ENCODE data around the gene CLEC1B.

DNA sequence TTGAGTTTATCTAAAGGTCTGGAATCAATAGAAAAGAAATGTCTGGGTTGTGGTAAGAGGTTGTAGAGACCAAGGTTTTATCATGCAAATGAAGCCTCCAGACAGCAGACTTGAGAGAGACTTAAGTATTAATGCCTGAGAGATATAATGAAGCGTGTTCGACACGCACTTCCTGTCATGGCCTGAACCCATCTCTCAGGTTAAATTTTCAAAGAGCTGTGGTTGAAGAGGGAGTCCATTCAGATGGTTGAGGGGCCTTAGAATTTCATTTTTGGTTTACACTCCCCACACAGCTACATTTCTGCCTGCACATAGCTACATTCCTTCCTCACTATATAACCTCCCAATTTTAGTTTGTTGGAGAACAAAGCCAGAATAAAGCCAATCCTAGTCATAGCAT lies 37.8 kb downstream of the CLEC1B start:
- TF ChIP-seq, protein P1, sequence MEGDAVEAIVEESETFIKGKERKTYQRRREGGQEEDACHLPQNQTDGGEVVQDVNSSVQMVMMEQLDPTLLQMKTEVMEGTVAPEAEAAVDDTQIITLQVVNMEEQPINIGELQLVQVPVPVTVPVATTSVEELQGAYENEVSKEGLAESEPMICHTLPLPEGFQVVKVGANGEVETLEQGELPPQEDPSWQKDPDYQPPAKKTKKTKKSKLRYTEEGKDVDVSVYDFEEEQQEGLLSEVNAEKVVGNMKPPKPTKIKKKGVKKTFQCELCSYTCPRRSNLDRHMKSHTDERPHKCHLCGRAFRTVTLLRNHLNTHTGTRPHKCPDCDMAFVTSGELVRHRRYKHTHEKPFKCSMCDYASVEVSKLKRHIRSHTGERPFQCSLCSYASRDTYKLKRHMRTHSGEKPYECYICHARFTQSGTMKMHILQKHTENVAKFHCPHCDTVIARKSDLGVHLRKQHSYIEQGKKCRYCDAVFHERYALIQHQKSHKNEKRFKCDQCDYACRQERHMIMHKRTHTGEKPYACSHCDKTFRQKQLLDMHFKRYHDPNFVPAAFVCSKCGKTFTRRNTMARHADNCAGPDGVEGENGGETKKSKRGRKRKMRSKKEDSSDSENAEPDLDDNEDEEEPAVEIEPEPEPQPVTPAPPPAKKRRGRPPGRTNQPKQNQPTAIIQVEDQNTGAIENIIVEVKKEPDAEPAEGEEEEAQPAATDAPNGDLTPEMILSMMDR (IDR thresholded peaks at IDR 0.05) = no peak
- no peak for TF ChIP-seq POLR2AphosphoS5 (IDR thresholded peaks at IDR 0.05)
- no peak for TF ChIP-seq POLR2A (IDR thresholded peaks at IDR 0.05)
- no peak for TF ChIP-seq EP300 (IDR thresholded peaks at IDR 0.05)
